Stimulated activated CD4-positive, alpha-beta T cell treated with anti-CD3 and anti-CD28 coated beads, Interleukin-15, amount 100 ng/mL, for 1 hour (primary cell): ENCODE results near the gene TRPM1.

ENCODE experiments used
- DNase-seq, 2 donors: peaks; one replicate each; pipeline ENCODE4 v3.0.0-alpha.2; 2020; ENCODE audit warnings: low read depth in 1 of 2, low spot score in 1 of 2

The TRPM1 gene

GRCh38 chr15:31049682-31050615 lies 51.6 kb downstream of the TRPM1 start:
- DNase-seq = no peak

GRCh38 chr15:31049111-31049510 lies 52.4 kb downstream of the TRPM1 start:
- DNase-seq = no peak

- DNase-seq = no peak
Measured at GRCh38 chr15:31047437-31047836, 54.1 kb downstream of the TRPM1 start.

- no peak for DNase-seq
Measured at GRCh38 chr15:31046759-31047359, 54.7 kb downstream of the TRPM1 start.

- DNase-seq = no peak
Measured at GRCh38 chr15:31045606-31046005, 55.9 kb downstream of the TRPM1 start.

- DNase-seq = no peak
Measured at GRCh38 chr15:31042751-31043150, 58.8 kb downstream of the TRPM1 start.

GRCh38 chr15:31041610-31042009 lies 59.9 kb downstream of the TRPM1 start:
- DNase-seq = no peak

GRCh38 chr15:31040611-31041010 lies 60.9 kb downstream of the TRPM1 start:
- DNase-seq = no peak

- no peak for DNase-seq
Measured at GRCh38 chr15:31039961-31040360, 61.6 kb downstream of the TRPM1 start.

- DNase-seq = no peak
Measured at GRCh38 chr15:31037731-31038477, 63.6 kb downstream of the TRPM1 start.

GRCh38 chr15:31036783-31037182 lies 64.7 kb downstream of the TRPM1 start:
- DNase-seq = no peak

- no peak for DNase-seq
Measured at GRCh38 chr15:31035610-31036009, 65.9 kb downstream of the TRPM1 start.

GRCh38 chr15:31034152-31034551 lies 67.4 kb downstream of the TRPM1 start:
- DNase-seq = no peak

GRCh38 chr15:31032961-31033371 lies 68.6 kb downstream of the TRPM1 start:
- DNase-seq = no peak

- no peak for DNase-seq
Measured at GRCh38 chr15:31031471-31032067, 70.0 kb downstream of the TRPM1 start.

GRCh38 chr15:31027910-31028578 lies 73.5 kb downstream of the TRPM1 start:
- DNase-seq = no peak

GRCh38 chr15:31025996-31026395 lies 75.5 kb downstream of the TRPM1 start:
- DNase-seq = no peak

- DNase-seq = no peak
Measured at GRCh38 chr15:31024979-31025378, 76.5 kb downstream of the TRPM1 start.

GRCh38 chr15:31024330-31024729 lies 77.2 kb downstream of the TRPM1 start:
- DNase-seq = no peak

GRCh38 chr15:31023841-31024240 lies 77.7 kb downstream of the TRPM1 start:
- DNase-seq = no peak
